GM23338 (cell line): ENCODE measurements around the gene MAP3K7CL. TPM values are rescaled to one million over a fixed set of nuclear protein-coding genes. Genes with fewer than 3 reads are reported as not detected.

Experiments used
- ATAC-seq: fragments of 200-7000 bp; cut with Tn5 transposase; 3 replicates; pipeline ENCODE4 v1.9.1; 2020
- DNase-seq: peaks from one replicate; pipeline ENCODE4 v3.0.0-alpha.2; 2015; ENCODE audit warnings: low spot score
- H2AFZ ChIP-seq: fragments of 200-600 bp; sonication (generic); 2 replicates; pipeline ENCODE4 v1.8.0; 2016; ENCODE audit warnings: antibody characterized with exemption, mild to moderate bottlenecking, moderate library complexity
- H3F3A ChIP-seq: fragments of 200-600 bp; sonication (generic); replicated peaks from 2 replicates; pipeline ENCODE4 v1.8.0; 2017; ENCODE audit warnings: antibody characterized with exemption, mixed run types, low read depth
- H3K27ac ChIP-seq: fragments of 200-600 bp; sonication (generic); 2 replicates; pipeline ENCODE4 v1.6.1; 2016; ENCODE audit warnings: low read depth
- H3K27me3 ChIP-seq: fragments of 200-600 bp; sonication (generic); 2 replicates; pipeline ENCODE4 v1.8.0; 2016; ENCODE audit warnings: mild to moderate bottlenecking, mixed run types, moderate library complexity; ENCODE audit not compliant: insufficient read depth
- H3K36me3 ChIP-seq: fragments of 200-600 bp; sonication (generic); 2 replicates; pipeline ENCODE4 v1.8.0; 2016; ENCODE audit warnings: mild to moderate bottlenecking; ENCODE audit not compliant: insufficient read depth
- H3K4me1 ChIP-seq: fragments of 200-600 bp; sonication (generic); 2 replicates; pipeline ENCODE4 v1.8.0; 2016; ENCODE audit warnings: mild to moderate bottlenecking, moderate library complexity; ENCODE audit not compliant: insufficient read depth
- H3K4me2 ChIP-seq: fragments of 200-600 bp; sonication (generic); 2 replicates; pipeline ENCODE4 v1.7.1; 2017; ENCODE audit warnings: mixed run types
- H3K4me3 ChIP-seq: fragments of 200-600 bp; sonication (generic); 2 replicates; pipeline ENCODE4 v1.6.1; 2016; ENCODE audit warnings: mixed run types
- H3K79me2 ChIP-seq: fragments of 200-600 bp; sonication (generic); replicated peaks from 2 replicates; pipeline ENCODE4 v1.8.0; 2017; ENCODE audit warnings: mild to moderate bottlenecking; ENCODE audit not compliant: insufficient read depth
- H3K9me2 ChIP-seq: fragments of 200-600 bp; sonication (generic); 2 replicates; pipeline ENCODE4 v1.8.0; 2017; ENCODE audit not compliant: insufficient read depth
- H4K20me1 ChIP-seq: fragments of 200-600 bp; sonication (generic); replicated peaks from 2 replicates; pipeline ENCODE4 v1.8.0; 2017; ENCODE audit warnings: mild to moderate bottlenecking; ENCODE audit not compliant: insufficient read depth
- H3K27ac Mint-ChIP-seq: 2 replicates; pipeline ENCODE4 v1.8.0; 2020; ENCODE audit warnings: inconsistent platforms, mild to moderate bottlenecking, moderate library complexity, mixed read lengths
- H3K27me3 Mint-ChIP-seq: 3 replicates; pipeline ENCODE4 v1.8.0; 2022; ENCODE audit warnings: low read depth, mild to moderate bottlenecking, moderate library complexity, mixed read lengths, inconsistent platforms; ENCODE audit not compliant: insufficient read depth, poor library complexity
- H3K36me3 Mint-ChIP-seq: 3 replicates; pipeline ENCODE4 v1.8.0; 2021; ENCODE audit warnings: low read depth, mild to moderate bottlenecking, inconsistent platforms, moderate library complexity, mixed read lengths
- H3K4me1 Mint-ChIP-seq: 3 replicates; pipeline ENCODE4 v1.8.0; 2020; ENCODE audit warnings: mild to moderate bottlenecking, inconsistent platforms, mixed read lengths
- H3K4me3 Mint-ChIP-seq: 3 replicates; pipeline ENCODE4 v1.8.0; 2021; ENCODE audit warnings: moderate library complexity, mild to moderate bottlenecking, inconsistent platforms, mixed read lengths
- H3K9me3 Mint-ChIP-seq: 3 replicates; pipeline ENCODE4 v1.8.0; 2020; ENCODE audit warnings: moderate library complexity, mild to moderate bottlenecking, inconsistent platforms, mixed read lengths
- CREB1 ChIP-seq: fragments of 250-450 bp; sonication (Bioruptor Pico); IDR thresholded peaks from 2 replicates; pipeline ENCODE4 v1.5.0; 2020; ENCODE audit warnings: low read depth, mild to moderate bottlenecking, moderate library complexity
- ETS1 ChIP-seq: IDR thresholded peaks from 2 replicates; pipeline ENCODE4 v1.6.1; 2016; ENCODE audit warnings: antibody characterized with exemption
- EZH2 ChIP-seq: fragments of 200-600 bp; sonication (generic); IDR thresholded peaks from one replicate; pipeline ENCODE4 v1.8.0; 2017; ENCODE audit warnings: antibody characterized with exemption, mild to moderate bottlenecking, low read depth; ENCODE audit not compliant: unreplicated experiment
- EZH2phosphoT487 ChIP-seq: fragments of 200-600 bp; sonication (generic); IDR thresholded peaks from one replicate; pipeline ENCODE4 v1.8.1; 2018; ENCODE audit warnings: antibody characterized with exemption; ENCODE audit not compliant: unreplicated experiment
- JUNB ChIP-seq: IDR thresholded peaks from one replicate; pipeline ENCODE4 v1.6.1; 2016; ENCODE audit warnings: antibody characterized with exemption; ENCODE audit not compliant: unreplicated experiment
- NANOG ChIP-seq: IDR thresholded peaks from 2 replicates; pipeline ENCODE4 v1.6.1; 2016; ENCODE audit warnings: antibody characterized with exemption, borderline replicate concordance
- POLR2AphosphoS5 ChIP-seq: IDR thresholded peaks from 2 replicates; pipeline ENCODE4 v1.6.1; 2016; ENCODE audit warnings: antibody characterized with exemption, low read depth
- REST ChIP-seq: IDR thresholded peaks from one replicate; pipeline ENCODE4 v1.6.1; 2018; ENCODE audit warnings: antibody characterized with exemption; ENCODE audit not compliant: unreplicated experiment
- STAT1 ChIP-seq: IDR thresholded peaks from one replicate; pipeline ENCODE4 v1.6.1; 2016; ENCODE audit warnings: antibody characterized with exemption; ENCODE audit not compliant: unreplicated experiment
- ZNF114 ChIP-seq: fragments of 250-450 bp; sonication (Bioruptor Pico); IDR thresholded peaks from 2 replicates; pipeline ENCODE4 v1.5.0; 2020; ENCODE audit warnings: mild to moderate bottlenecking, moderate library complexity
- ZNF331 ChIP-seq: fragments of 250-450 bp; sonication (Bioruptor Pico); IDR thresholded peaks from 2 replicates; pipeline ENCODE4 v1.5.0; 2020; ENCODE audit warnings: low read depth, mild to moderate bottlenecking, moderate library complexity
- polyA plus RNA-seq: library from polyadenylated mRNA; unstranded; fragments of >200 nt; fragmentation: Nextera tagmentation; extraction: Ambion mirVana; gene quantifications from 2 replicates; pipeline ENCODE4 v1.2.1, GENCODE V29; 2016
- total RNA-seq: library from RNA; depleted of rRNA; stranded (reverse); fragments of >200 nt; shearing (Covaris generic); gene quantifications from 2 replicates; pipeline ENCODE4 v1.2.3, GENCODE V29; 2014
- TF ChIP-seq, protein P1 (sequence below), 2 experiments: fragments of 200-600 bp in 1 of 2; sonication (generic) in 1 of 2; conservative IDR thresholded peaks; 2 replicates each; pipeline versions ENCODE4 v1.5.1 to v1.6.1; 2016 to 2017; ENCODE audit warnings: antibody characterized with exemption in 2 of 2, low read depth in 2 of 2, mild to moderate bottlenecking in 2 of 2, moderate library complexity in 1 of 2
- TF ChIP-seq, protein P2 (sequence below): fragments of 250-450 bp; sonication (Bioruptor Pico); IDR thresholded peaks from 2 replicates; pipeline ENCODE4 v1.5.0; 2020; ENCODE audit warnings: mild to moderate bottlenecking, moderate library complexity

MAP3K7CL gene
- total and polyA plus RNA-seq, 2 experiments from 2014 or later = 2.4 to 3.6 TPM

GRCh38 chr21:29212446-29212845 lies 82.0 kb downstream of the MAP3K7CL start:
- Histone ChIP-seq H3K9me2 (peaks cover 17% of the 10 kb centered on the region), H3K4me1 (no peaks in the 10 kb centered on the region), H3K36me3 (no peaks in the 10 kb centered on the region), H4K20me1 (no peaks in the 10 kb centered on the region), H2AFZ (no peak overlapping the region), H3K4me3 (no peak overlapping the region), H3K79me2 (no peaks in the 10 kb centered on the region), H3K4me2 (no peak overlapping the region), H3K27me3 (no peaks in the 10 kb centered on the region), H3F3A (no peaks in the 10 kb centered on the region), H3K27ac (no peak overlapping the region)
- Mint-ChIP-seq H3K27ac (no peak overlapping the region), H3K4me3 (no peak overlapping the region), H3K27me3 (no peaks in the 10 kb centered on the region), H3K9me3 (no peaks in the 10 kb centered on the region), H3K36me3 (no peaks in the 10 kb centered on the region), H3K4me1 (no peaks in the 10 kb centered on the region)
- ATAC-seq (no peak), DNase-seq (no peak)
- no peak for TF ChIP-seq ETS1
- TF ChIP-seq ZNF331 (CRISPR knock-in tag) = no peak
- TF ChIP-seq EZH2 = no peak
- TF ChIP-seq ZNF114 = no peak
- TF ChIP-seq STAT1 = no peak
- no peak for TF ChIP-seq POLR2AphosphoS5
- TF ChIP-seq EZH2phosphoT487 = no peak
- no peak for TF ChIP-seq NANOG
- TF ChIP-seq, protein P1, sequence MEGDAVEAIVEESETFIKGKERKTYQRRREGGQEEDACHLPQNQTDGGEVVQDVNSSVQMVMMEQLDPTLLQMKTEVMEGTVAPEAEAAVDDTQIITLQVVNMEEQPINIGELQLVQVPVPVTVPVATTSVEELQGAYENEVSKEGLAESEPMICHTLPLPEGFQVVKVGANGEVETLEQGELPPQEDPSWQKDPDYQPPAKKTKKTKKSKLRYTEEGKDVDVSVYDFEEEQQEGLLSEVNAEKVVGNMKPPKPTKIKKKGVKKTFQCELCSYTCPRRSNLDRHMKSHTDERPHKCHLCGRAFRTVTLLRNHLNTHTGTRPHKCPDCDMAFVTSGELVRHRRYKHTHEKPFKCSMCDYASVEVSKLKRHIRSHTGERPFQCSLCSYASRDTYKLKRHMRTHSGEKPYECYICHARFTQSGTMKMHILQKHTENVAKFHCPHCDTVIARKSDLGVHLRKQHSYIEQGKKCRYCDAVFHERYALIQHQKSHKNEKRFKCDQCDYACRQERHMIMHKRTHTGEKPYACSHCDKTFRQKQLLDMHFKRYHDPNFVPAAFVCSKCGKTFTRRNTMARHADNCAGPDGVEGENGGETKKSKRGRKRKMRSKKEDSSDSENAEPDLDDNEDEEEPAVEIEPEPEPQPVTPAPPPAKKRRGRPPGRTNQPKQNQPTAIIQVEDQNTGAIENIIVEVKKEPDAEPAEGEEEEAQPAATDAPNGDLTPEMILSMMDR (conservative IDR thresholded peaks at IDR 0.05; ENCODE audit: low read depth in 2 of 2) = no peak
- TF ChIP-seq JUNB = no peak
- TF ChIP-seq, protein P2, sequence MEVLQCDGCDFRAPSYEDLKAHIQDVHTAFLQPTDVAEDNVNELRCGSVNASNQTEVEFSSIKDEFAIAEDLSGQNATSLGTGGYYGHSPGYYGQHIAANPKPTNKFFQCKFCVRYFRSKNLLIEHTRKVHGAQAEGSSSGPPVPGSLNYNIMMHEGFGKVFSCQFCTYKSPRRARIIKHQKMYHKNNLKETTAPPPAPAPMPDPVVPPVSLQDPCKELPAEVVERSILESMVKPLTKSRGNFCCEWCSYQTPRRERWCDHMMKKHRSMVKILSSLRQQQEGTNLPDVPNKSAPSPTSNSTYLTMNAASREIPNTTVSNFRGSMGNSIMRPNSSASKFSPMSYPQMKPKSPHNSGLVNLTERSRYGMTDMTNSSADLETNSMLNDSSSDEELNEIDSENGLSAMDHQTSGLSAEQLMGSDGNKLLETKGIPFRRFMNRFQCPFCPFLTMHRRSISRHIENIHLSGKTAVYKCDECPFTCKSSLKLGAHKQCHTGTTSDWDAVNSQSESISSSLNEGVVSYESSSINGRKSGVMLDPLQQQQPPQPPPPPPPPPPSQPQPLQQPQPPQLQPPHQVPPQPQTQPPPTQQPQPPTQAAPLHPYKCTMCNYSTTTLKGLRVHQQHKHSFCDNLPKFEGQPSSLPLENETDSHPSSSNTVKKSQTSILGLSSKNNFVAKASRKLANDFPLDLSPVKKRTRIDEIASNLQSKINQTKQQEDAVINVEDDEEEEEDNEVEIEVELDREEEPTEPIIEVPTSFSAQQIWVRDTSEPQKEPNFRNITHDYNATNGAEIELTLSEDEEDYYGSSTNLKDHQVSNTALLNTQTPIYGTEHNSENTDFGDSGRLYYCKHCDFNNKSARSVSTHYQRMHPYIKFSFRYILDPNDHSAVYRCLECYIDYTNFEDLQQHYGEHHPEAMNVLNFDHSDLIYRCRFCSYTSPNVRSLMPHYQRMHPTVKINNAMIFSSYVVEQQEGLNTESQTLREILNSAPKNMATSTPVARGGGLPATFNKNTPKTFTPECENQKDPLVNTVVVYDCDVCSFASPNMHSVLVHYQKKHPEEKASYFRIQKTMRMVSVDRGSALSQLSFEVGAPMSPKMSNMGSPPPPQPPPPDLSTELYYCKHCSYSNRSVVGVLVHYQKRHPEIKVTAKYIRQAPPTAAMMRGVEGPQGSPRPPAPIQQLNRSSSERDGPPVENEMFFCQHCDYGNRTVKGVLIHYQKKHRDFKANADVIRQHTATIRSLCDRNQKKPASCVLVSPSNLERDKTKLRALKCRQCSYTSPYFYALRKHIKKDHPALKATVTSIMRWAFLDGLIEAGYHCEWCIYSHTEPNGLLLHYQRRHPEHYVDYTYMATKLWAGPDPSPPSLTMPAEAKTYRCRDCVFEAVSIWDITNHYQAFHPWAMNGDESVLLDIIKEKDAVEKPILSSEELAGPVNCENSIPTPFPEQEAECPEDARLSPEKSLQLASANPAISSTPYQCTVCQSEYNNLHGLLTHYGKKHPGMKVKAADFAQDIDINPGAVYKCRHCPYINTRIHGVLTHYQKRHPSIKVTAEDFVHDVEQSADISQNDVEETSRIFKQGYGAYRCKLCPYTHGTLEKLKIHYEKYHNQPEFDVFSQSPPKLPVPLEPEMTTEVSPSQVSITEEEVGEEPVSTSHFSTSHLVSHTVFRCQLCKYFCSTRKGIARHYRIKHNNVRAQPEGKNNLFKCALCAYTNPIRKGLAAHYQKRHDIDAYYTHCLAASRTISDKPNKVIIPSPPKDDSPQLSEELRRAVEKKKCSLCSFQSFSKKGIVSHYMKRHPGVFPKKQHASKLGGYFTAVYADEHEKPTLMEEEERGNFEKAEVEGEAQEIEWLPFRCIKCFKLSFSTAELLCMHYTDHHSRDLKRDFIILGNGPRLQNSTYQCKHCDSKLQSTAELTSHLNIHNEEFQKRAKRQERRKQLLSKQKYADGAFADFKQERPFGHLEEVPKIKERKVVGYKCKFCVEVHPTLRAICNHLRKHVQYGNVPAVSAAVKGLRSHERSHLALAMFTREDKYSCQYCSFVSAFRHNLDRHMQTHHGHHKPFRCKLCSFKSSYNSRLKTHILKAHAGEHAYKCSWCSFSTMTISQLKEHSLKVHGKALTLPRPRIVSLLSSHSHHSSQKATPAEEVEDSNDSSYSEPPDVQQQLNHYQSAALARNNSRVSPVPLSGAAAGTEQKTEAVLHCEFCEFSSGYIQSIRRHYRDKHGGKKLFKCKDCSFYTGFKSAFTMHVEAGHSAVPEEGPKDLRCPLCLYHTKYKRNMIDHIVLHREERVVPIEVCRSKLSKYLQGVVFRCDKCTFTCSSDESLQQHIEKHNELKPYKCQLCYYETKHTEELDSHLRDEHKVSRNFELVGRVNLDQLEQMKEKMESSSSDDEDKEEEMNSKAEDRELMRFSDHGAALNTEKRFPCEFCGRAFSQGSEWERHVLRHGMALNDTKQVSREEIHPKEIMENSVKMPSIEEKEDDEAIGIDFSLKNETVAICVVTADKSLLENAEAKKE = no peak
- no peak for TF ChIP-seq REST
- TF ChIP-seq CREB1 = no peak
